Measurements from ENCODE around the gene PPP1R15B.

The PPP1R15B gene

GRCh38 chr1:204419064-204419403, 7.4 kb upstream of the PPP1R15B start:
- no peak for DNase-seq

- DNase-seq: no peak
These were observed 6.8 kb upstream of the PPP1R15B start for GRCh38 chr1:204418174-204419063.

GRCh38 chr1:204417074-204417997, 5.7 kb upstream of the PPP1R15B start:
- no peak for DNase-seq

GRCh38 chr1:204416589-204417073, 5.0 kb upstream of the PPP1R15B start:
- DNase-seq: no peak

GRCh38 chr1:204415351-204415750, 3.7 kb upstream of the PPP1R15B start:
- DNase-seq: no peak

- no peak for DNase-seq
These were observed 2.4 kb upstream of the PPP1R15B start for GRCh38 chr1:204414016-204414415.

- no peak for DNase-seq
These were observed 1.5 kb upstream of the PPP1R15B start for GRCh38 chr1:204413170-204413535.

GRCh38 chr1:204410688-204411450, 748 bp downstream of the PPP1R15B start:
- DNase-seq: peak in 1 of 2 experiments; percentile 43

- DNase-seq: no peak
These were observed 1.6 kb downstream of the PPP1R15B start for GRCh38 chr1:204409836-204410687.

GRCh38 chr1:204409123-204409522, 2.5 kb downstream of the PPP1R15B start:
- no peak for DNase-seq

GRCh38 chr1:204408602-204409001, 3.0 kb downstream of the PPP1R15B start:
- DNase-seq: no peak

GRCh38 chr1:204408074-204408507, 3.5 kb downstream of the PPP1R15B start:
- no peak for DNase-seq

GRCh38 chr1:204407295-204407971, 4.2 kb downstream of the PPP1R15B start:
- DNase-seq: no peak

GRCh38 chr1:204406621-204407020, 5.0 kb downstream of the PPP1R15B start:
- DNase-seq: no peak

GRCh38 chr1:204405988-204406387, 5.6 kb downstream of the PPP1R15B start:
- DNase-seq: no peak

GRCh38 chr1:204404629-204405028, 7.0 kb downstream of the PPP1R15B start:
- no peak for DNase-seq

- no peak for DNase-seq
These were observed 9.2 kb downstream of the PPP1R15B start for GRCh38 chr1:204402391-204402790.

GRCh38 chr1:204401730-204402129, 9.9 kb downstream of the PPP1R15B start:
- DNase-seq: no peak

- DNase-seq: no peak
These were observed 10.6 kb downstream of the PPP1R15B start for GRCh38 chr1:204400882-204401510.
